GM19455 (cell line): ENCODE measurements around the gene MPC2.
A peak's percentile ranks its signal among the peaks of the same experiment; 100 is the strongest.

ENCODE experiments used
- ATAC-seq: cut with Tn5 transposase; IDR thresholded peaks from one replicate; pipeline ENCODE4 v1.9.1; 2021; ENCODE audit not compliant: unreplicated experiment

MPC2 gene

DNA sequence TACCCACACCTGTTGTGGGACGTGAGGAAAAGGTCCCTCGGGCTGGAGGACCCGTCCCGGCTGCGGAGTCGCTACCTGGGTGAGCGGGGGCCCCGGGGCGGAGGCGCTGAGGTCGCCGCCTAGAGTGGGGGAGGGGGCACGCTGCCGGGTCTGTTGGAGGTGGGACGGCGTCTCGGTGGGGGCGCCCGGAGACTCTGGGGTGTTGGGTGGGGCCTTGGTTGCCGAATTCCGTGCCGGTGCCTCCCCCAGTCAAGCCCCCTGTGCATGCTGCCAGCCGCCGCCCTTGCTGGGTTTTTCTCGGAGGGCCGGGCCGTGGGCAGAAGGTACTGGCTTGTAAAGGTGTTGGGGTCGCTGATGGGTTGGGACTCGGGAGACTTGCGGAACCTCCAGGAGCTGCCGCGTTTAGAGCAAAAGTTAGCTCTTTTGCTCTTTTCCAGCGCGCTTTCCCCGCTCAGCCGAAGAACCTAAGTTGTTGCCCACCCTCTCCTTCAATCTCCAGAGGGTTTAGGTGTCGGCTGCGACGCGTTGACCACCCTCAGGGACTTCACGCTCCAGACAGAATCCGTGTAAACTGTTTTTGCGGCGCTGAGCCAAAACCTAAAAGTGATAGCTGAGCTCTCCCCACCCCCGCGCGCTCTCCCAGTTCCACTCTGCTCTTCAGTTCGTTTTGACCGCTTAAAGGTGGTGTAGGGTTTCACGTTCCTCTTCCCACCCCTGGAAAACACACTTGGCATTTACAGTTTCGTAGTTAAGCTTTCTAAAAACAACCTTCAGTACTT, at the start of gene MPC2:
Gene MPC2 (minus strand): TSS at position 143 of the 779 bp plus-strand sequence. CDS start 1,231 bp downstream, outside the sequence.
- peak; percentile 14 for ATAC-seq

DNA sequence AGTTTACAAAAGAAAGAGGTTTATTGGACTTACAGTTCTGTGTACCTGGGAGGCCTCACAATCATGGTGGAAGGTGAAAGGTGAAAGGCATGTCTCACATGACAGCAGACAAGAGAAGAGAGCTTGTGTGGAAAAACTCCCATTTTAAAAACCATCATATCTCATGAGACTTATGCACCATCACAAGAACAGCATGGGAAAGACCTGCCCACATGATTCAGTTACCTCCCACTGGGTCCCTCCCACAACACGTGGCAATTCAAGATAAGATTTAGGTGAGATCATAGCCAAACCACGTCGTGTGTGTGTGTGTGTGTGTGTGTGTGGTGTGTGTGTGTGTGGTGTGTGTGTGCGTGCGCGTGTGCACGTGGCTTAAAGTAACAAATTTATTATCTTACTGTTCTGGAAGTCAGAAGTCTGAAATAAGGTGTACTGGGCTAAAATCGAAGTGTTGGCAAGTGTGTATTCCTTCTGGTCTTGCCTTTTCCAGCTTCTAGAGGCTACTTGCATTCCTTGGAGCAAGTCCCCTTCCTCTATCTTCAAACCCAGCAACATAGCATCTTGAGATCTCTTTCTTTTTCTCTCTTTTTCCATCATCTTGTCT, 48.1 kb upstream of the MPC2 start:
- no peak for ATAC-seq

DNA sequence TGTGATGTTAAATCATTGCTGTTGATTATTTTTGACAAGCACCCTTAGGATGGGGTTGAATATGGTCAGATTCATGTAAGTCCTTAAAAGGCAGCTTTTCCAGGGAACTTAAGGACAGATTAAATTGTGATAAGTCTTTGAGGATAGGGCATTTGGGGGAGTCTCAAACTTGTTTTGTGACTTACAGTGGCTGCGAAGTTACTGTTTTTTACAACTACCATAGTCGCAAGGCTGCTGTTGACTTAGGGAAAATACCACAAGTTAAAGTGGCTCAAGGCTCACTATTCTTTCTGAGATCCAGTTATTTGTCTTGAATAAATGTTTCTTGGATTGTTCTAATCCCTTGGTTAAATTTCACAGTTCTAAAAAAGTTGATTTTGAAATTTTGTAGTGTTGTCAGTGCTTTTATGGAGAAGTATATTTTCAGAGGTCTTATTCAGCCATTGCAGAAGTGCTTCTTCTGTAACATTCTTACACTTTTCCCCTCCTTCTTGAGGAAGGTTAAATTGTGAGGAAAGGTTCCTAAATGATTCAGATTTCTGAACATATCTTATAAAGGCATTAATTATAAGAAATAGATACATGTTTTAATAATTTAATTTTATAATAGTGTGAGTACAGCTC, 47.0 kb upstream of the MPC2 start:
- no peak for ATAC-seq

DNA sequence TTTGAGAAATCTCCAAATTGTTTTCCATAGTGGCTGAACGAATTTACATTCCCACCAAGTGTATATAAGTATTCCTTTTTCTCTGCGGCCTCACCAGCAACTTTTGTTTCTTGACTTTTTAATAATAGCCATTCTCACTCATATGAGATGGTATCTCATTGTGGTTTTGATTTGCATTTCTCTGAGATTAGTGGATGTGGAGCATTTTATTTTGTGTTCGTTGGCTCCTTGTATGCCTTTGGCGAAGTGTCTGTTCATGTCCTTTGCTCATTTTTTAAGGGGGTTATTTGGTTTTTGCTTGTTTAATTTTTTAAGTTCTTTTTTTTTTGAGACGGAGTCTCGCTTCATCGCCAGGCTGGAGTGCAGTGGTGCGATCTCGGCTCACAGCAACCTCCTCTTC, 45.1 kb upstream of the MPC2 start:
- no peak for ATAC-seq

DNA sequence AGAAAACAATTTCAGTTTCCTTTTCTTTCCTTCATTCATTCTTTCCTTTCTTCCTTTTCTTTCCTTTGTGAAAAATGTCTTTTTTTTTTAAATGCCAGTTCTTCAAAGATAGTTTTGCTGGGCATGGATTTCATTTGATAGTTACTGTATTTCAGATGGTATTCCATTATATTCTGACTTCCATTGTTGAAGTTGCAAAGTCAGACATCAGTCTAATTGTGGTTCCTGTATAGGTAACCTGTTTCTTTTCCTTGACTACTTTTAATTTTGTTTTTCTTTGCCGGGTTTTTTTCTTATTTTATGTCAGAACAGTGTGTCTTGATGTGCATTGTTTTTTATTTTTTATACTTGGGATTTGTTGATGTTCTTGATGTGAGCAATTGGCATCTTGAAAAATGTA, 40.4 kb upstream of the MPC2 start:
- ATAC-seq, result no peak

DNA sequence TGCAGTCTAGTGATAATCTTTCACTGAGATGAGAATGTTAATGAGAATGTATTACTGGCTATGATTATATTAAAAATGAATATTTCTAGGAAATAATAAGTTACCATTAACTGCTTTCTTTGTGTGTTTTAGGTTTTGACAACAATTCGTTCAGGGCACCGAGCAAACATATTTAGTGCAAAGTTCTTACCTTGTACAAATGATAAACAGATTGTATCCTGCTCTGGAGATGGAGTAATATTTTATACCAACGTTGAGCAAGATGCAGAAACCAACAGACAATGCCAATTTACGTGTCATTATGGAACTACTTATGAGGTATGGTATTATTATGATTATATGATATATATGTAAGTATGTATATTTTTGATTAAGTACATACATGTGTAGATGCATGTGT, 37.8 kb upstream of the MPC2 start:
- no peak for ATAC-seq

DNA sequence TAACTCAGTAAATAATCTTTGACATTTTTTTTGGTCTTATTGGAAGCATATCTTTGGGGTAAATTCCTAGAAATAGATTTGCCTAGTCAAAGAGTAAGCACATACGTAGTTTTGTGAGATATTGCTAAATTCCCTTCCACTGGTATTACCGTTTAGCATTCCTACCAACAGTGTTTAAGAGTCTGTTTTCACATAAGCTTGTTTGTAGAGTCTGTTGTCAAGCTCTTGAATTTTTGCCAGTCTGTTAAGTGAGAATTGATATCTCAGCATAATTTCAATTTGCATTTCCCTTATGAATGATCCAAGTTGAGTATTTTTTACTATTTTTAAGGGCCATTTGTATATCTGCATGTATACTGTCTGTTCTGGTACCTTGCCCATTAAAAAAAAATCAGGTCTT, 37.0 kb upstream of the MPC2 start:
- no peak for ATAC-seq

DNA sequence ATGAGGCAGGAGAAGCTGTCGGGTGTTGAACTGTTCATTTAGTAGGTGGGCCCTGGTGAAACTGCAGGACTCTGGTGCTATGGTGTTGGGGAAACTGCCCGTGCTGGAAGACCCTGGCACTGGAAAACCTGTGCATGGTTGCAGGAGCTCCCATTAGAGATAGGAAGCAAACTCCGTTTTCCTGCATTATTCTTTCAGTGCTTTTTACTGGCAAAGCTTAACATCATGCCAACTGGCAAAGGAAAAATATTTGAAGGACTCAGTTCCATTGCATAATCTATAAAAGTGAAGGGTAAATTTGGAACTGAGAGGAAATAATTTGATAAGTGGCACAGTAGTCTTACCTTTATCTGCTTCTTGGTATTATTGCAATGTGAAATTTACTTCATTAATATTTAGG, 31.7 kb upstream of the MPC2 start:
- ATAC-seq, result no peak

DNA sequence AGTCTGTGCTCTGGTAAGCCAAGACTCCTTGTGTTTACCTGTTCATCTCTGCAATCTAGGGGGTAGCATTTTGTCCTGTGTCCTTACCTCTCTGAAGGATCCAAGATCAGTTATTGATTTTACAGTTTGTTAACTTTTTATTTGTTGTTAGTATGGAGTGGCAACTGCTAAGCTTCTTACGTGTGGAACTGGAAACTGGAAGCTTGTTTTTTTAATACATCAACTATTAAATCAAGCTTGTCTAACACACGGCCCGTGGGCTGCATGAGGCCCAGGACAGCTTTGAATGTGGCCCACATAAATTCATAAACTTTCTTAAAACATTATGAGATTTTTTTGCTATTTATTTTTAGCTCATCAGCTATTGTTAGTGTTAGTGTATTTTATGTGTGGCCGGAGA, 29.2 kb upstream of the MPC2 start:
- no peak for ATAC-seq

DNA sequence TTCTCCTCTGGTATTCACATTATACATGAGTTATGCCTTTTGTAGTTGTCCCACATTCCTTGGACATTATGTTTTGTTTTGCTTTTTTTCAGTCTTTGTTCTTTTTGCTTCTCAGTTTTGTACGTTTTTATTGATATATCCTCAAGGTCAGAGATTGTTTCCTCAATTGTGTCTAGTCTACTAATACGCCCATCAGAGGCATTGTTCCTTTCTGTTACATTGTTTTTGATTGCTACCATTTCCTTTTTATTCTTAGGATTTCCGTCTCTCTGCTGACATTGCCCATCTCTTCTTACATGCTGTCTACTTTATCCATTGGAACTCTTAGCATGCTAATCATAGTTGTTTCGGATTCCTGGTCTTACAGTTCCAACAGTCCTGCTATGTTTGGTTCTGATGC, 27.8 kb upstream of the MPC2 start:
- no peak for ATAC-seq

DNA sequence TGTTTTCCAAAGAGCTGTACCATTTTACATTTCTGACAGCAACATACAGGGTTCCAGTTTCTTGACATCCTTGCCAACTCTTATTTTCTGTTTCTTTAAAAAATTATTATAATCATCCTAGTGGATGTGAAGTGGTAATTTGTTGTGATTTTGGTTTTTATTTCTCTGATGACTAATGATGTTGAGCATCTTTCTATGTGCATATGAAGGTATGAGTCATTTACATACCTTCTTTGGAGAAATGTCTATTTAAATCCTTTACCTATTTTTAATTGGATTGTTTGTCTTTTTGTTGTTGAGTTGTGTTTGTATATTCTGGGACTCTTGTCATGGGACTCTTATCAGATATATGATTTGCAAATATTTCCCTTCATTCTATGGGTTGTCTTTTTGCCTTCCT, 20.8 kb upstream of the MPC2 start:
- no peak for ATAC-seq

DNA sequence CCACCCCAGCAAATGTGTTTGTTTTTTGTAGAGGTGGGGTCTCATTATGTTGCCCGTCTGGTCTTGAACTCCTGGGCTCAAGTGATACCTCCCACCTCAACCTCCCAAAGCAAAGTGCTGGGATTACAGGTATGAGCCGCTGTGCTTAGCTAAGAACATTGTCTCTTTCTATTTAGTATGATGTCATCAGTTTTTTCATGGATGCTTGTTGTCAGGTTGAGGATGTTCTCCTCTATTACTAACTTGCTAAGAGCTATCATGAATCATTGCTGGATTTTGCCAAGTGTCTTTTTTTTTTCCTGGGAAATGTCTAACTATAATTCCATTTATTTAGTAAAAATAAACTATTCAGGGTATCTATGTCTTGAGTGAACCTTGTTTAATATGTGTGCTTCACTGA, 19.0 kb upstream of the MPC2 start:
- no peak for ATAC-seq

DNA sequence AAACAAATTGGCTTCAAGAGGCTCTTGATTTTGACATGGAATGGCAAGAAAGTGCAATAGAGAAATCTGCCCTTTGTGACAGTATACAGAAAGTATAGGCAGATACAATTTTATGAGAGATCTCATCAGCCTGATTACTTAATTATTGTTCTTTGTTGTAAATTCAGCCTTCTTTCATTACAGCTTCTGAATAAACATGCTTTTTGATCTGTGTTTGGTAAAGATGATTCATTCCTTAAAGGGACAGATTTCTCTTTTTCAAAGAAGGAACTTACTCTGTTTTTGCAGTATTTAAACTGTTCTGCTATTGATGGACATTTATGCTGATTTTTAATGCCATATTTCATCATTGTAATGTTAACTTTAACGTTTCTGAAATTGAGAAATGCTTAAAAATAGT, 13.7 kb upstream of the MPC2 start:
- ATAC-seq, result no peak

DNA sequence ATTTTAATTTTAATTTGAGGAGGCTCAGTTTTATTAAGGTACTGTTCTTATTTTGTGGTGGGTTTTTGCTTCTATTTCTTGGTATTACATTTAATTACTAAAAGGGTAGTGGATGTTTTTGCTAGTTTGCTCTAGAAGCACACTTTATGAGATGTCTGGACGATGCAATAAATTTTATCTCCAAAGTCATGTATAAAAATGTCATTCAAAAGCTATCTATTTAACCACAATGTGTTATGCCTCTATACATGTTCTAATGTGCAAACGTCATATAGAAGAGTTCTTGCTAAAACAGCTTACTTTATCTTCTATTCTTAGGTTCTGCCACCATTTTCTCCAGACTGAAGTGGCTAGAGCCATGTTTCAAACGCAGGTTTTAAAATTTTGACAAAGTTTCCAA, 12.9 kb upstream of the MPC2 start:
- ATAC-seq, result no peak

DNA sequence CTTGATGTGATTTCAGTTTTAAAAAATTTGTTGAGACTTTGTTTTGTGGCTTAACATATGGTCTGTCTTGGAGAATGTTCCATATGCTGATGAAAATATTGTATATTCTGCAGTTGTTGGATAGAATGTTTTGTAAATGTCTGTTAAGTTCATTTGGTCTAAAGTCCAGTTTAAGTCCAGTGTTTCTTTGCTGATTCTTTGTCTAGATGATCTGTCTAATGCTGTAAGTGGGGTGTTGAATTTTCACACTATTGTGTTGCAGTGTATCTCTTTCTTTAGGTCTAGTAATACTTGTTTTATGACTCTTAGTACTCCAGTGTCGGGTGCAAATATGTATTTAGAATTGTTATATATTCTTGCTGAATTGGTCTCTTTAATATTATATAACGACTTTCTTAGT, 10.9 kb upstream of the MPC2 start:
- no peak for ATAC-seq

DNA sequence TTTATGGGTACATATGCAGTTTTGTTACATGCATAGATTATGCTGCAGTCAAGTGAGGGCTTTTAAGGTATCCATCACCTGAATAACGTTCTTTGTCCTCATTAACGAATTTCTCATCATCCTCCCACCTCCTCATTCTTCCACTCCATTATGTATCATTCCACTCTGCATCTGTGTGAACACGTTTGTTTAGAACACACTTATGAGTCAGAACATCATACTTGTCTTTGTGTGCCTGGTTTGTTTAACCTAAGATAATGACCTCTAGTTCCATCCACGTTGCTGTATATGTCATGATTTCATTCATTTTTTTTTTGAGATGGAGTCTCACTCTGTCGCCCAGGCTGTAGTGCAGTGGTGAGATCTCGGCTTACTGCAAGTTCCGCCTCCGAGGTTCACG, 6.7 kb upstream of the MPC2 start:
- ATAC-seq, result no peak

DNA sequence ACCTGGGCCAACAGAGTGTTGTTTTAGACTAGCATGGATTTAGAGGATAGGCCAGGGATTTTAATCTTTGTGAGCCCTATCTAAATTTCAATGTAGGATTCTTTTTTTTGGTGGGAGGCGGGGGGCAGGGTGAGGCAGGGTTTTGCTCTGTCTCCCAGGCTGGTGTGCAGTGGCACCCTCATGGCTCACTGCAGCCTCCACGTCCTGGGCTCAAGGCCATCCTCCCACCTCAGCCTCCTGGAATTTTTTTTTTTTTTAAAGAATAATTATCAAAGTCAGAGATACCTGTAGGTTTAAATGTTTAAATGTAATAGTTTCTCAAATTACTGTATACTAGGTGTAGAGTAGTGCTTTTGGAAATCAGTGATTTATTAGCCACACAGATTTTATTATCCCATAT, 3.4 kb upstream of the MPC2 start:
- ATAC-seq, result no peak

DNA sequence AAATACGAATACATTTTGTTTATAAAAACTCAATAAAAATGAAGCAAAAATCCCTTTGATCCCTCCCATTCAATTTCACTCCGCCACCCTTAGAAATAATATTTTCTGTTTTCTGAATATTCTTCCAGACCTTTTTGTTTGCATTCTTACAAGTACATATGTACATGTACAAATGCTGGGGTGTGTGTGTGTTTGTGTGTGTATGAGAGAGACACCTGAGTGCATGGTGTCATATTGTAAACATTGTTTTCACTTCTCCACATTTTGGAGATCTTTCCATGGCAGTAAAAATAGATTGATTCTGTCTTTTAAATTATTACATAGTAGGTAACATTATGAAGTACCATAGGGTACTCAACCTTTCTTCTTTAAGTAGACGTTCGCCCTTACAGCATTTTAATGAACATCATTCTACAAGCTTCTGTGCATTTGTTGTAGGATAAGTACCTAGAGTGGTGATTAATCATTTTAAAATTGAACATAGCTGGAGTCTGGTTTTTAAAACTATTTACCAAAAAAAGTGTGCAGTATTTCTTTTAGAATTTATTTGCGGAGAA, 1.3 kb upstream of the MPC2 start:
- no peak for ATAC-seq

DNA sequence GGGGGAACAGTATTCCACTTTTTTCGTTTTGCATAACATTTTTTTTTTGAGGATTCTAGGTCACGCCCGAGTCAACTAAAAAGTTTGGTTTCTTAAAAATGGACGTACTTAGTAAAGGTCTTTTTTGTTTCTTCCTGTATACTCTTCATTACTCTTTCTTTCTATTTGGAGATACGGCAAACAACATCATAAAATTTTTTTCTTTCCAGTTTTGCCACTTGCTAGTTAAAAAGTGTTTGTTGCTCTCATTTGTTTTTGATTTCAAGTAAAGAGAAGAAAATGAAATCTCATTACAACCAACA, 788 bp upstream of the MPC2 start:
- ATAC-seq, result no peak

DNA sequence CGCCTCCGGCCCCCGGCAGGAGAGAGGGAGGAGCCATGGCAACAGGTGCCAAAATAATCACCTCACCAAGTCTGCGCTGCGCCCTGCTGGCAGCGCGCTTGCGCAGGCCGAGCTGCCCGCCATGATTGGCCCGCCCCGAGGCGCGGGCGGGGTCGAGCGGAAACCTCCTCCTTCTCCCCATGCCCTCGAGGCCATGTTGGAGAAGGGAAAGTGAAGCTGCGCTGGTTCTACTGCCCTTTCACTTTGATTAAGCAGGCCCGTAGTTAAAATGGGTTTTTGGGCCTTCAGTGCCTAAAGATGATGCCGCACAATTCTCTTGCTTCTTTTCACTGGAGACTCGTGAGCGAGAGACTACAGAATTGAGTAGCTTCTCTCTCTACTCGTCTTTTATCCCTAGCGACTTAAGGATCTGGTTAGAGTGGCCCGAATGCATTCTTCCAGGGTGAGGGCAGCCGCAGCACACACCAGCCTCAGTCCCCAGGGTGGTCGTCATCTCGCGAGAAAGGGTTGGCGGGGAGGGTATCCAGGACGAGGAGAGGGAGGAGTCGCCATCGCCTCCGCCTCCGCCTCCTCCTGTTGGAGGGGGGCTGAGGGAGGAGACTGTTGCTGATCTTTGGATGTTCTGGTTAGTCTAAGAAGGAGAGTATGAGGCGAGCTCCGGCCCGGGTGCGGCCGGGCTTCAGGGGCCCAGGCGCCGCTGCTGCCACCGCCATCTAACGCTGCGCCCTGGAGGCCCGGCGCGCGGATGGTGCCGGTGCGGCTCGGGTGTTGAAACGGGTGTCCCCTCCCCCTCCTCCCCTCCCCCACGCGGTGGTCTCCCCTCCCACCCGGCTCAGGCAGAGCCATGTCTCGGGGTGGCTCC, 573 bp downstream of the MPC2 start, which contains the start of gene DCAF6:
Gene DCAF6 (plus strand): TSS at position 616 of the 862 bp plus-strand sequence. CDS start 229 bp downstream, at position 845.
- ATAC-seq, result peak; percentile 79
